G401.6 (cell line): ENCODE measurements around the gene FAF1.
A peak's percentile ranks its signal among the peaks of the same experiment; 100 is the strongest.
"Not testable (repeated sequence)": the region's sequence is repeated elsewhere in the genome, so short reads cannot be mapped to it uniquely, and the experiment has no call there.

Source experiments
- FAIRE-seq: peaks from 2 replicates; lab custom pipeline; 2012; peaks lifted over from hg19 to GRCh38; lab: Jason Lieb, UNC

The FAF1 gene

DNA sequence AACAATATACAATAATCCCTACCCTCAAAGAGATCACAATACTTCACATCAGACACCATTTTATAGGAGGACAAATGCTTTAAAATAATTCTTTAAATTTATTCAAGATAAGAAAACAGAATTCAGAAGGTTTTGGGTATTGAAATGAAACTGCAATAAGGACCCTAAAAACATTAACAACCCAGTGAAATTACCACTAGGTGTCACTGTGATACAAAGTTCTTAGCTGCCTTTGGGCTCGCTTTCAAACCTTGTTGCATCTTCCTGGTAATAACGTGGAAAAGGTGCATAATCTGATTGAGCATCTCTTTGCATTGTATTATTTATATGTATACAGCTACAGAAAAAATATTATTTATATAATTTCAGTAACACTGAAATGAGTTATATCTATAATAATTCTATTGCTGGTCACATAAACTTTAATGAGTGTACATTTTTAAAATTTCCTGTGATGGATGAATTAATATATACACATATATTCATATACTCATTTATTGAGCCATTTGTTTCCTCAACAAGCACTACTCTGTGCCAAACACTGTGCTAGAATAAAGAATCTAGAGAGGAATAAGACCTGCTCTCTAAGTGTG is 185.2 kb downstream of the FAF1 start:
- FAIRE-seq: peak; percentile 95

DNA sequence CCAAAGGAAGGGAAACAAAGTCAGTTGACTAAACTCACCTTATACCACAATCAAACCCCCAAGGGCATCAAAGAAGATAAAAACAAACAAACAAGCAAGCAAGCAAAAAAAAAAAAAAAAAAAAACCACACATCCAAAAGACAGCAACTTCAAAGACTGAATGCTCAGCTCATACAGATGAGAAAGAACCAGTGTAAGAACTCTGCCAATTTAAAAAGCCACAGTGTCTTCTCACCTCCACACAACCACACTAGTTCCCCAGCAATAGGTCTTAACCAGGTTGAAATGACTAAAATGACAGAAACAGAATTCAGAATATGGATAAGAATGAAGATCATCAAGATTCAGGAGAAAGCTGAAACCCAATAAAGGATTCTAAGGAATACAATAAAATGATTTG is 193.4 kb downstream of the FAF1 start:
- FAIRE-seq: no peak

GRCh38 chr1:50756543-50756942 is 203.5 kb downstream of the FAF1 start:
- not testable (repeated sequence) for FAIRE-seq

- not testable (repeated sequence) for FAIRE-seq
These were observed 205.3 kb downstream of the FAF1 start for GRCh38 chr1:50754764-50755163.

GRCh38 chr1:50750021-50750619 is 209.9 kb downstream of the FAF1 start:
- FAIRE-seq: peak; percentile 79

DNA sequence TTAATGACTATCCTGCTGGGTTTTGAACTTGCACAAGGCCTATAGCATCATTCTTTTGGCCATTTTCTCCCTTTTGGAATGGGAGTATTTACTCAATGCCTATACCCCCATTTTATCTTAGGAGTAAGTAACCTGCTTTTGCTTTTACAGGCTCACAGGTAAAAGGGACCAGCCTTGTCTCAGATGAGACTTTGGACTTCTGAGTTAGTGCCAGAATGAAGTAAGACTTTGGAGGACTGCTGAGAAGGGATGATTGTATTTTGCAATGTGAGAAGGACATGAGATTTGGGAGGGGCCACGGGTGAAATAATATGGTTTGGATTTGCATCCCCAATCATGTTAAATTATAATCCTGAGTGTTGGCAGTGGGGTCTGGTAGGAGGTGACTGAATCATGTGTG is 212.7 kb downstream of the FAF1 start:
- no peak for FAIRE-seq

GRCh38 chr1:50742523-50742922 is 217.5 kb downstream of the FAF1 start:
- no peak for FAIRE-seq

GRCh38 chr1:50739125-50739524 is 220.9 kb downstream of the FAF1 start:
- peak; percentile 42 for FAIRE-seq

- FAIRE-seq: peak; percentile 95
These were observed 224.6 kb downstream of the FAF1 start for GRCh38 chr1:50735443-50735842.

- FAIRE-seq: not testable (repeated sequence)
These were observed 232.5 kb downstream of the FAF1 start for GRCh38 chr1:50727578-50727977.

DNA sequence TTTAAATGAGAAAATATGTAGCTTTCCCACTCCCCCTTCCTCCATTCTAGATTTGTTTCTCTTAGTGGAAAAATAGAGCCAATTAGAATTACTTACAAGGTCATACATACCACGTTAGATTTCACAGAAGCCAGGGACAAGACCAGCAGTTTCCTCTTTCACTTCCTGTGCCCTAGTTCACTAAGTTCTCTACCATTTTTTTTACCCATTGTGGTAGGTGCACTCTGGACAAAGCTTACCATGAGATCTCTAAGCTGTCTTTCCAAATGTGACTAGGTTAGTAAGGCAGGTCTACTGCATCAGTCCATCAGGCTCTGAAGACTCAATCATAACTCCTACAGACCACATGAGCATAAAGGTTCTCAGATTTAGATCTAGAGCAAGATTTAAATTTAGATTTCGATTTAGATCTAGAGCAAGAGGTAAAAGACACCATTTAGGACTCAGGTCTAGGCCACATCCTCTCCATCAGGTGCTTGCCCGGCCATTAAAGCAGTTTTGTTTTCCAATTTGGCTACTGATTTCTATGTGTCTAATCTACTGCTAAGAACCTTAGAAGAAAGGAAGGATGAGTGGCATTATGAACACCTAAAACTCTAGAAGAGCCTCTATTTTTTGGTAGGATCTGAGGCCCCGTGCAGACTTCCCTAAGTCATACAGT is 235.3 kb downstream of the FAF1 start:
- no peak for FAIRE-seq

- no peak for FAIRE-seq
These were observed 239.5 kb downstream of the FAF1 start for GRCh38 chr1:50720457-50721053.

DNA sequence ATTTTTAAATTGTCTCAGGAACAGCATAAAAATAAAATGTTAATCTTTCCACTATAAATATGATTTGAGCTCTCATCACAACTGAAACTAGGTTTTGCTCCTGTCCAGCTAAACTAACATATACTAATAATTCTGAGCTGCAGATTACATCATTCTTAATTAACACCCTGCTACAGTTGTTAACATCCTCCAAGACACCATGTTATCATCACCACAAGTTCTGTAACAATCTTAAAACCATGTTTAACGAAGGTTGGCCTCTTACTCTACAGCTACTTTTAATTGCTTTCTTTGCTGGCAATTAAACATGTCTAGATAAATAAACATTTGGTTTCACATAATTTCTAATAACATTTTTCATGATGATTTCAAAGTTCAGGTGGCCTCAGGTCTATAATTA is 240.9 kb downstream of the FAF1 start:
- no peak for FAIRE-seq

DNA sequence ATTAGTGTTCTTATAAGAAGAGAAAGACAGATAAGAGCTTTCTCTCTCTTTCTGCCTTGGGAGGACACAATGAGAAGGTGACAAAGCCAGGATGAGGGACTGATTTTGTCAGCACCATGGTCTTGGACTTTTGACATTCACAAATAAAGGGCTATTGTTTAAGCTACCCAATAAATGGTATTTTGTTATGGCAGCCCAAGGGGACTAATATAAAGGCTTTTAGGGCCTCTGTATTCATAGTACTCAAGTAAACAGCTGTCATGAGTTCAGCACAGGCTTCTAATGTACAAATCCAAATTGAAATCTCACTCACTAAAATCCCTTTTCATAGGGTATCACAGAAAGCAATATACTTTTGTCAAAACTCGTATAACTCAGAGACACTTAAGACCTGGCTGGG is 242.7 kb downstream of the FAF1 start:
- no peak for FAIRE-seq

- FAIRE-seq: not testable (repeated sequence)
These were observed 243.6 kb downstream of the FAF1 start for GRCh38 chr1:50716455-50716854.

DNA sequence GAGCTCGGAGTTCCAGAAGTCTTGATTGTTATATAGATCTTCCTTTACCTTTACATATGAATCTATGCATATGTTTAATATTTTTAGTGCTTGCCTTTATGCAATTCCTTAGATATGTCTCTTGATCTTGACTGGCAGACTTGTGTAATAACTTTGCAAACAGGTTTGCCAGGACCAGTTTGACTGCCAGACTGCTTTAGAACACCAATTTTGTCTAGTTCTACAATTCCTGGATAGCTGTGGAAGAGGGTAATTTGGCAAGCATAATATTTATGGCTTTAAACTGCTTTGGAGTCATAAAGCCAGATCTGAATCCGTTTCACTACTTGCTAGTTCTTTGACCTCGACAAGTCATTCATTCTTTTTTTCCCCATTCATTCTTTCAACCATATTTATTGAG is 250.0 kb downstream of the FAF1 start:
- no peak for FAIRE-seq

DNA sequence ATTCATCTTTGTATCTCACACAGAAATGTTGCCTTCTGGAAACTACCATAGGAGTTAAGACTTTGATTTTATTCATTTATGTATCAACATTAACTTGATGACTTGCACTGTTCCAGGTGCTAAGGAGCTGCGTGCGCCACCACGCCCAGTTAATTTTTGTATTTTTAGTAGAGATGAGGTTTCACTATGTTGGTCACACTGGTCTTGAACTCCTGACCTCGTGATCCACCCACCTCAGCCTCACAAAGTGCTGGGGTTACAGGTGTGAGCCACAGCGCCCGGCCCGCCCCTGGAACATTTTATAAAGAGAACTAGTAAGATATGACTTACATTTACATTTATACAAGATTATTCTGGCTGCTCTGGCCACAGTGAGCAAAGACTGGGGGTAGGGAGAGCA is 252.2 kb downstream of the FAF1 start:
- no peak for FAIRE-seq

DNA sequence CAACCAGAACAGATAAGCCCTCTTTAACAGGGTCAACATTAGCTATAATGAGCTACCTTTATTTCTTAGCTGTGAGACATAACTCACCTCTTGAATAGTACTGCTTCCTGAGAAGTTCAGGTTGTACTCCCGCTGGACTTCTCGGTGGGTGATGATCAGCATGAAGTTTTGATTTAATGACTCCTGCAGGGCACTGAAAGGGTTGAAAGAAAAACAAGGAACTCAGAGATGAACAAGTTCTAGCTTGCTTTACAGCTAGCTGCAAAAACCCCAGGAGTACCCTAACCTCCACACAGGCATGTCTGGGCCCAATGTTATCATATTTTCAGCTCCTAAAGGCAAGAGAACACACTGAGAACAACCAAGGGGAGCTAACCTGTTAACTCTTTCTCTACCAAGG is 254.4 kb downstream of the FAF1 start:
- no peak for FAIRE-seq

DNA sequence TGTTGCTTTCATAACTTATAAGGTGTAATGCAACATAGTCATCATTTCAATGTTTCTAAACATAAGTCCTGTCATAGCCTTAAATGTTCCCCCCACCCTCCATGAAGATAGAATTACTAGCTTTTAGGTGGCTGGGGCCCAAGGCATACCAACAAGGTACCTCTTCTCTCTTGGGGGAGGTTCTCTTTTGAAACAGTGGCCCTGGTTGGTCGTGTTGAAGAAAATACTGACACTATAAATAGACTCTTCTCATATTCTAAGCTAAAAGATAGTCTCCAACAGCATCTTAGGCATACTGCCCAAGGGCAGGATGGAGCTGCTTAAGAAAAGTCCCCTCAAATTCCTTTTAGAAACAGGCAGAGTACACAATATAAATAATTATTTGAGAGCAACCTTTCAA is 255.0 kb downstream of the FAF1 start:
- FAIRE-seq: no peak

DNA sequence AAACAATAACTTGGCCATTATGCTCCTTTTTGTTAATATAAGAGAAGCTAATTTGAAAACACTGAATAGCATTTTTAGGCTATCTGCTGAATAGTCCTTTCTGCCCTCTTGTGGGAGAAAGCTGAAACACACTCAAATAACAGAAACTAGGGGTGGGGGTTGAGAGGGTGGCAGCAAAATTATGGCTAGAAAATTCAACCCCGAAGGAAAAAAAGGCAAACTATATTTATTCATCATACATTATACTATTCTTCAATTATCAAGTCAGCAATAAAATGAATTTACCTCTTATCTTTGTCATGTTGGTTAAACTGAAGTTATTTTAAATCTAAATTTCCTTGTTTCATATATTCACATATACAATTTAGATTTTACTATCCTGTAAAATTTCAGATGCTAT is 255.9 kb downstream of the FAF1 start:
- FAIRE-seq: peak; percentile 93

GRCh38 chr1:50703240-50703639 is 256.8 kb downstream of the FAF1 start:
- peak; percentile 62 for FAIRE-seq

DNA sequence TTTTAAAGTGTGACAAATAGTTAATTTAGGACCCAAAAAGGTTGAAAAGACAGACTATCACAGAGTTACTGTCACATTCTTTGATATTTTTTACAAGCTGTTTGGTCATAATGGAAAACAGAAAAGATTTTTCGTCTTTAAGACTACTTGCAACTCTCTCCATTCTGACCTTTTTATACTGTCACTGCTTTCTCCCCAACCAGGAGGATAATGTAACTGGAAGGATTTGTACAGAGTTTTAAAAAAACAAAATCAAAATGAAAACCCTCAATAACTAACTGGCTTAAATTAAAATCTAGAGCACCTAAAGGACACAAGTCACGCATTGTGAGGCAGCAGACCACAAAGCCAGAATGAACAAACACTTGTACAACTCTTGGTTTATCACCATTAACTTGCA is 257.7 kb downstream of the FAF1 start:
- FAIRE-seq: no peak

DNA sequence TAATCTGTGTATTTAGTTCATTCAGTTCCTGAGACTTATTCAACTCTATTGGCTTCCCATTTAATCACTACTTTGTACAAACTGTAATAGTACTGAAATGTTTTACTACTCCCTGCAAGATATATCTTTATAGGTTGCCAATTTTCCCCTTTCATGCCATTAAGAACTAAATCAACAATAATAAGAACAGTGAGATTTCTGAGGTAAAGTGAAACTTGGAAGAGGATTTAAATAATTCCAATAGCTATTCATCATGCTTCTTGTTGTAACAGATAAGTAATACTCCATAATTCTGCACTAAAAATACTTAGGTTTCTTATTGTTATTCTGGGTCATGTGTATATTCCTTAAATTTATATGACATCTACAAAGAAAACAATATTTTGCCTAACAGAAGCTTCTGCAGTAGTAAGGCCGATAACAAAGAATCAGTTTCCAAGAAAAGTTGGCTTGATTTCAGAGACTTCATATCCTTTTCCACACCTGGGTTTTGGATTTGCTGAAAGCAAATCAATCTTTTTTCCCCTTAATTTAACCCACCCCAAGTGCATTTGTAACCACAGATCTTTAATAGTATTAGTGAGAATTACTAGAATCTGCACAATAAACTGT is 258.3 kb downstream of the FAF1 start:
- no peak for FAIRE-seq
